Activated CD8-positive, alpha-beta memory T cell treated with anti-CD3 and anti-CD28 coated beads for 1 hour (primary cell): Measurements from ENCODE around the gene GNG8.
"Not testable (repeated sequence)": the region's sequence is repeated elsewhere in the genome, so short reads cannot be mapped to it uniquely, and the experiment has no call there.

Experiments
- DNase-seq, 2 donors: peaks; one replicate each; pipeline ENCODE4 v3.0.0-alpha.2; 2020; ENCODE audit warnings: low read depth in 1 of 2; ENCODE audit errors: extremely low read depth in 1 of 2

The GNG8 gene

GRCh38 chr19:46648060-46648960 lies 12.3 kb upstream of the GNG8 start:
- no peak for DNase-seq

GRCh38 chr19:46646402-46646801 lies 10.4 kb upstream of the GNG8 start:
- no peak for DNase-seq

- DNase-seq, result no peak
These were observed 8.7 kb upstream of the GNG8 start for GRCh38 chr19:46644720-46645119.

- no peak for DNase-seq
These were observed 4.7 kb upstream of the GNG8 start for GRCh38 chr19:46640656-46641055.

- DNase-seq, result no peak
These were observed 3.6 kb upstream of the GNG8 start for GRCh38 chr19:46639358-46640182.

- DNase-seq, result no peak
These were observed 1.2 kb upstream of the GNG8 start for GRCh38 chr19:46637224-46637623.

- no peak for DNase-seq
These were observed 1.3 kb downstream of the GNG8 start for GRCh38 chr19:46634656-46635218.

- peak; percentile 83 to 89 for DNase-seq
These were observed 1.9 kb downstream of the GNG8 start for GRCh38 chr19:46634045-46634655.

- no peak for DNase-seq
These were observed 2.9 kb downstream of the GNG8 start for GRCh38 chr19:46633130-46633529.

GRCh38 chr19:46631481-46631880 lies 4.5 kb downstream of the GNG8 start:
- no peak for DNase-seq

GRCh38 chr19:46630586-46631205 lies 5.3 kb downstream of the GNG8 start:
- no peak for DNase-seq

GRCh38 chr19:46629546-46630025 lies 6.4 kb downstream of the GNG8 start:
- DNase-seq, result no peak

GRCh38 chr19:46628970-46629369 lies 7.0 kb downstream of the GNG8 start:
- DNase-seq, result not testable (repeated sequence)

GRCh38 chr19:46626446-46626845 lies 9.6 kb downstream of the GNG8 start:
- no peak for DNase-seq

GRCh38 chr19:46625731-46626130 lies 10.3 kb downstream of the GNG8 start:
- DNase-seq, result no peak

GRCh38 chr19:46624958-46625661 lies 10.9 kb downstream of the GNG8 start, which contains the start of gene PTGIR:
TSS of gene PTGIR (minus strand) at chr19:46625089. CDS start at chr19:46624225, 864 bp downstream.
- DNase-seq, result no peak

GRCh38 chr19:46623915-46624502 lies 12.0 kb downstream of the GNG8 start:
- DNase-seq, result no peak

- DNase-seq, result no peak
These were observed 13.9 kb downstream of the GNG8 start for GRCh38 chr19:46622118-46622446.
